GM13977 (cell line): ENCODE data around the gene KIFC3.

Experiments used
- DNase-seq: peaks from one replicate; pipeline ENCODE4 v3.0.0; 2012; ENCODE audit warnings: low spot score
- in situ Hi-C: fragments of 300-500 bp; cut with MboI; formaldehyde crosslinking; loops from one replicate; pipeline ENCODE4 v1.12.0; 2022; ENCODE audit warnings: low sequenced_read_pairs, low pct_unique_long_range_greater_than_20kb, mixed read lengths, inconsistent platforms; ENCODE audit not compliant: unreplicated experiment
- TF ChIP-seq, protein P1 (sequence below): IDR thresholded peaks from 2 replicates; pipeline ENCODE4 v1.5.1; 2012; ENCODE audit warnings: mild to moderate bottlenecking, control low read depth; ENCODE audit not compliant: insufficient read depth; ENCODE audit errors: extremely low read depth, missing control alignments

Gene KIFC3

DNA sequence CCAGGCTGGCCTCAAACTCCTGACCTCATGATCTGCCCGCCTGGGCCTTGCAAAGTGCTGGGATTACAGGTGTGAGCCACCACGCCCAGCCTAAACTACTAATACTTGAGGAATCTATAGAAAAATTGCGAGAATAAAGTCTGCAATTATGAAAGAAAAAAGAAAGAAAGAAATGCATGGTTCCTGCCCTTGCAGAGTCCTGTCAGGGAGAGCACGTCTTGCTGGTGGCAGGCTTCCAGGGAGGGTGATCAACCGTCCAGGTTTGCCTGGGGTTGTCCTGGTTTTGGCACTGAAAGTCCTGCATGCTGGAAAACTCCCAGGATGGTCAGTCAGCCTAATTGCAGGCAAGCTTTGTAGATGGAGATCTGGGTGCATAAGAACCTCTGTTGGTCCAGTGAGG is 21.5 kb upstream of the KIFC3 start:
- TF ChIP-seq, protein P1, sequence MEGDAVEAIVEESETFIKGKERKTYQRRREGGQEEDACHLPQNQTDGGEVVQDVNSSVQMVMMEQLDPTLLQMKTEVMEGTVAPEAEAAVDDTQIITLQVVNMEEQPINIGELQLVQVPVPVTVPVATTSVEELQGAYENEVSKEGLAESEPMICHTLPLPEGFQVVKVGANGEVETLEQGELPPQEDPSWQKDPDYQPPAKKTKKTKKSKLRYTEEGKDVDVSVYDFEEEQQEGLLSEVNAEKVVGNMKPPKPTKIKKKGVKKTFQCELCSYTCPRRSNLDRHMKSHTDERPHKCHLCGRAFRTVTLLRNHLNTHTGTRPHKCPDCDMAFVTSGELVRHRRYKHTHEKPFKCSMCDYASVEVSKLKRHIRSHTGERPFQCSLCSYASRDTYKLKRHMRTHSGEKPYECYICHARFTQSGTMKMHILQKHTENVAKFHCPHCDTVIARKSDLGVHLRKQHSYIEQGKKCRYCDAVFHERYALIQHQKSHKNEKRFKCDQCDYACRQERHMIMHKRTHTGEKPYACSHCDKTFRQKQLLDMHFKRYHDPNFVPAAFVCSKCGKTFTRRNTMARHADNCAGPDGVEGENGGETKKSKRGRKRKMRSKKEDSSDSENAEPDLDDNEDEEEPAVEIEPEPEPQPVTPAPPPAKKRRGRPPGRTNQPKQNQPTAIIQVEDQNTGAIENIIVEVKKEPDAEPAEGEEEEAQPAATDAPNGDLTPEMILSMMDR = no peak
- DNase-seq = no peak
- in situ Hi-C loops = no loop called here

DNA sequence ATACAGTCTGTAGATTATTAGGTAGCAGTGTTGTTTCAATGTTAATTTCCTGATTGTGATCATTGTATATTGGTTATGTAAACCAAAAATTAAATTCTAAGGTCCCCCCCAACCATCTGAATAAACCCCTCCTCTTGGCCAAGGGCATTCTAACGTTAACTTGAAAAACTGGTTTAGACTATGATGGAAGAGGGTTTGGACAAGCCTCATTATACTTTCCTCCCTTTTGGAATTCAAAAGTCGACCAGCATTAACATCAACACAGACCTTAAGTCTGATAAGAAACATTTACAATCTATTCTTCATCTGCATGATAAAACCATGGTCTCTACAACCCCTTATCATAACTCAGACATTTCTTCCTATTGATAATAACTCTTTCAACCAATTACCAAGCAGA is 20.6 kb upstream of the KIFC3 start:
- TF ChIP-seq, protein P1 = no peak
- DNase-seq = no peak
- in situ Hi-C loops = no loop called here

DNA sequence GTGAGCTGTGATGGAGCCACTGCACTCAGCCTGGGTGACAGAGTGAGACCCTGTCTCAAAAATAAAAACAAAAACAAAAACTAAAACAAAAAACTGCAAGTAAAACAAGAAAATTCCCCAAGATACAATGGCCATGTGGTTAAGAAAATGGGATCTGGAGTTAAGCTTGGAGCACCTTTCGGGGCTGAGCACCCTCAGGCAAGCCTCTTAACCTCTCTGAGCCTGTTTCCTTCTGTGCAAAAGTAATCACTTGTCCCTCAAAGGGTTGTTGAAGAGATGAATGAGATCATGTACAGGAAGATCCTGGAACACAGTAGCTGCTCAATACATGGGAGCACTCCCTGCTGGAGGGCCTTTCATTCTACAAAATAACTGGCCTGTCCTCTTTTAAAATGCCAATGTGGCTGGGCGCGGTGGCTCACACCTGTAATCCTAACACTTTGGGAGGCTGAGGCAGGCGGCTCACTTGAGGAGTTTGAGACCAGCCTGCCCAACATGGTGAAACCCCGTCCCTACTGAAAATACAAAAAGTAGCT is 19.8 kb upstream of the KIFC3 start:
- DNase-seq = no peak
- in situ Hi-C loops = no loop called here
- TF ChIP-seq, protein P1 = no peak

DNA sequence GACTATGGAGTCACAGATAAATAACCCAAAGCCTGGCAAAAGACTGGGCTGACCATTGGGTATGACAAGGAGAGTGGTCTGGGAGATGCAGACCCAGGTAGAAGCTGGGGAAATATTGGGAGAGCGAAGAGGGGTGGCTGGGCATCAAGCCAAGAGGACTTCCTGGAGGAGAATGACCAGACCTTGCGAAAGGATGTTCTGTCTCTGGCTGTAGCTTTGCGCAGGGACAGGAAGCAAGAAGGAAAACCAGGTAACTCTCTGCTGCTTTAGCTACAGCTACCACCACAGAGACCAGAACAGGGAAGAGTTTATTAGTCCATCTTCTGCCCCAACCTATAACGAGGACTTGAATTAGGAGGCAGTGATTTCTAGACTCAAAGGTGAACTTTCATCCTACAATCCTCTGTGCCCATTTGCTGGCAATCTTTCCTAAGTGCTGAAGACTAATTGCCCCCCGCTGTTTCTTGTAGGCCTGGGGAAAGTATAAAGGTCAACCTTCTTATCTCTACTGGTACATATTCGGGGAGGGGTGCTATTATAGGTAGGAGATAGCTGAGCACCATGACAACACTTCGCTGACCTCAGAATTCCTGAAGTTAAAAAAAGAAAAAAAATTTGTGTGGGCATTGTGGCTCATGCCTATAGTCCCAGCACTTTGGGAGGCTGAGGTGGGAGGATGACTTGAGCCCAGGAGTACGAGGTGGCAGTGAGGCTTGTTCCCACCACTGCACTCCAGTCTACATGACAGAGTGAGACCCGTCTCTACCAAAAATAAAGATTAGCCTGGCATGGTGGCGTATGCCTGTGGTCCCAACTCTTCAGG is 19.1 kb upstream of the KIFC3 start:
- in situ Hi-C loops = no loop called here
- TF ChIP-seq, protein P1 = no peak
- DNase-seq = no peak

DNA sequence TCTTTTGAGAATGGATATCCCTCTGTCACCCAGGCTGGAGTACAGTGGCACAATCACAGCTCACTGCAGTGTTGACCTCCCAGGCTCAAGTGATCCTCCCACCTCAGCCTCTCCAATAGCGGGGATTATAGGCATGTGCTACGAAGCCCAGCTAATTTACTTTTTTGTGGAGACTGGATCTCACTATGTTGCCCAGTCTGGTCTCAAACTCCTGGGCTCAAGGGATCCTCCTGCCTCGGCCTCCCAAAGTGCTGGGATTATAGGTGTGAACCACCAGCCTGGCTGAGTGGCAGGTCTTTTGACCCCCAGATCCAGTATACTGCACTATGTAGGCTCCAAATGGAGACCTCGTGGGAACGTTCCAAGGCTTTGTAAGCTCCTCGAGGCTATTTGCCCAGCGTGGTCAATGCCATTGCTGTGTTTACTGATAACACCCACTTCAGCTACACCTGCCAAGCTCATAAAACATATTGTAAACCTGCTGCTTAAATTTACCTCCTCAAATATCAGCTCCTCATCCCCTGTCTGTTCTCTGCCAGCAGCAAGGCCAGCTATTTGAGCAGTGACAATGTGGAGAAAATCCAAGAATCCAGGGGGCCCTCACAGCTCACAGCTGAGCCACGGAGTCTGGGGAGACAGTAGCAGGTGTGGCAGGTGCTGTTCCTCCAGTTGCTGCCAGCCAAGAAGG is 16.2 kb upstream of the KIFC3 start:
- TF ChIP-seq, protein P1 = no peak
- no peak for DNase-seq
- in situ Hi-C loops = no loop called here

DNA sequence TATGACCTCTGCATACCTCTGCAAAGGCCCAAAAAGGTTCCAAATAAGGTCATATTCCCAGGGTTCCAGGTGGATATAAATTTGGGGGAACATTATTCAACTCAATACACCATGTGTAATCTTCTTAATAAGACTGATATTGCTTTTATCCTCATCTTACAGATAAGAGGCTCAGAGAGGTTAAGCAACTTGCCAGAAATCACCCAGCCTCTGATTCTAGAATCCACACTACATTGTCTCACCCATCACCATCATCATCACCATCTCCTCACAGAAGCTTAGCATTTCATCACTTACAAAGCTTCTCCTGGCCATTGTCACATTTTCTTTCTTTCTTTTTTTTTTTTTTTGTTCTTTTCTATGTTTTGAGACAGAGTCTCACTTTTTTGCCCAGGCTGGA is 15.4 kb upstream of the KIFC3 start:
- in situ Hi-C loops = no loop called here
- no peak for DNase-seq
- TF ChIP-seq, protein P1 = no peak
